ENCODE results near the gene TCF7.

TCF7 gene

GRCh38 chr5:134131578-134132350 lies 17.3 kb downstream of the TCF7 start:
- no peak for DNase-seq

GRCh38 chr5:134132372-134133187 lies 18.1 kb downstream of the TCF7 start:
- DNase-seq = peak; percentile 77 to 90 (median 86)

- DNase-seq = no peak
Measured at GRCh38 chr5:134133188-134133994, 18.9 kb downstream of the TCF7 start.

- DNase-seq = no peak
Measured at GRCh38 chr5:134133995-134134541, 19.6 kb downstream of the TCF7 start.

GRCh38 chr5:134135091-134135655 lies 20.7 kb downstream of the TCF7 start:
- DNase-seq = no peak

GRCh38 chr5:134136221-134136631 lies 21.7 kb downstream of the TCF7 start:
- DNase-seq = no peak

- DNase-seq = no peak
Measured at GRCh38 chr5:134136771-134137170, 22.3 kb downstream of the TCF7 start.

GRCh38 chr5:134138416-134139376 lies 24.2 kb downstream of the TCF7 start:
- peak in 1 of 6 experiments; percentile 20 for DNase-seq

GRCh38 chr5:134139377-134139851 lies 24.9 kb downstream of the TCF7 start:
- no peak for DNase-seq

GRCh38 chr5:134139891-134140469 lies 25.5 kb downstream of the TCF7 start:
- DNase-seq = no peak

- DNase-seq = peak in 5 of 6 experiments; percentile 41 to 53 (median 46)
Measured at GRCh38 chr5:134140530-134141201, 26.2 kb downstream of the TCF7 start.

- no peak for DNase-seq
Measured at GRCh38 chr5:134141331-134142050, 27.0 kb downstream of the TCF7 start.

- DNase-seq = no peak
Measured at GRCh38 chr5:134142052-134142451, 27.6 kb downstream of the TCF7 start.

- no peak for DNase-seq
Measured at GRCh38 chr5:134142806-134143205, 28.3 kb downstream of the TCF7 start.

GRCh38 chr5:134143431-134143830 lies 28.9 kb downstream of the TCF7 start:
- no peak for DNase-seq

GRCh38 chr5:134143944-134144941 lies 29.8 kb downstream of the TCF7 start:
- no peak for DNase-seq

- DNase-seq = peak in 1 of 6 experiments; percentile 39
Measured at GRCh38 chr5:134145041-134145757, 30.7 kb downstream of the TCF7 start.
